Measurements from ENCODE around the gene RABL2B. TPM values are rescaled to one million over a fixed set of nuclear protein-coding genes. Genes with fewer than 3 reads are reported as not detected.

The RABL2B gene
- total RNA-seq, 1 experiment from 2014 or later, result 6.6 TPM

DNA sequence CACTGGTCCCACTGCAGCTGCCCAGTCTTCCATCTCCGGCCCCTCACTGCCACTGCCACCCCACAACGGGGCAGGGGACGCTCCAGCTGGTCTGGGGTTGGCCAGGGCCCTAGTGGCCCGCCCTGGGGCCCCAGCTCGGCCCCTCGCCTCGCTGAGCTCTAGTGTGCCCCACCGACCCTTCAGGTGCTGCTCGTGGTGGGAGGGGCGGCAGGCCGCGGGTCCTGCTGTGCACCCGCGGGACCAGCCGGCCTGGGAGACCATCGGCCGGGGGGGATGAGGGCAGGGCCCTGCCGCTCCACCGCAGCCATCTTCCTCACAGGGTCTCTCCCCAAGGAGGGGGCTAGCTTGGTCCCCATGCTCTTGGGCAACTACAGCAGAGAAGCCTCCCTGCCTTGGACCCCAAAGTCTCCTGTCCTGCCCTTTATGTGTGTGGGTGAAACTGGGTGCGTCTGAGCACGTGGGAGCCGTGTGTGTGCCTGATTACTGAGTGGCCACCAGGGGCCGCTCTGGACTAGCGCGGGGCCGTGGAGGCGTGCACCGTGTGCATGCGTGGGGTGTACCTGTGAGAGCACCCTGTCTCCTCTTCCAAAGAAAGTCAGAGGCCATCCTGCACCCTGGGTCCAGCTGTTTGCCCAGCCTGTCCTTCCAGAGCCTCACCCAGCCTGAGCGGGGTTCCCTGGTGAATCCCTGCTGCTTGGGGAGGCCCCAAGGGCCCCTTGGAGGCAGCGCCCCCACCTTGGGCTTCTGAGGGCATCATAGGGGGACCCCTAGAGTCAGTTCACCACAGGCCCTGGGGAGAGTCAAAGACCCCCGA, 51.4 kb downstream of the RABL2B start:
- peak; percentile 56 for DNase-seq
- Histone ChIP-seq H3K9me2 (replicated peaks; ENCODE audit: low read length) (no peaks in the 10 kb centered on the region), H3K27ac (ENCODE audit: low read length) (no peak overlapping the region), H2AFZ (ENCODE audit: low read length) (peak overlapping the region; percentile 75), H3K4me2 (ENCODE audit: low read length) (0 out of 2 replicates have a peak overlapping the region, but pooled peaks have one; percentile 19), H3K27me3 (ENCODE audit: low read length) (no peaks in the 10 kb centered on the region), H3K9me3 (ENCODE audit: low read length) (no peaks in the 10 kb centered on the region), H3K4me3 (ENCODE audit: low read length) (no peak overlapping the region), H3K9ac (ENCODE audit: low read length) (peak overlapping the region; percentile 42), H3K79me2 (ENCODE audit: low read length) (no peaks in the 10 kb centered on the region), H4K20me1 (ENCODE audit: low read length) (no peaks in the 10 kb centered on the region), H3K36me3 (ENCODE audit: low read depth, low read length) (no peaks in the 10 kb centered on the region), H3F3A (ENCODE audit: low read length, unreplicated experiment) (no peaks in the 10 kb centered on the region), H3K4me1 (ENCODE audit: insufficient read depth, low read length) (no peaks in the 10 kb centered on the region; the same call in 1 of the 2 replicates)
- ChIA-PET CTCF (no interaction called here), POLR2A (ENCODE audit: unreplicated experiment) (no interaction called here)
- TF ChIP-seq EZH2 (IDR thresholded peaks at IDR 0.05; ENCODE audit: low read length, unreplicated experiment) (no peak), EZH2phosphoT487 (IDR thresholded peaks at IDR 0.05; ENCODE audit: borderline replicate concordance, low read length) (no peak)
- TF ChIP-seq, protein P1, sequence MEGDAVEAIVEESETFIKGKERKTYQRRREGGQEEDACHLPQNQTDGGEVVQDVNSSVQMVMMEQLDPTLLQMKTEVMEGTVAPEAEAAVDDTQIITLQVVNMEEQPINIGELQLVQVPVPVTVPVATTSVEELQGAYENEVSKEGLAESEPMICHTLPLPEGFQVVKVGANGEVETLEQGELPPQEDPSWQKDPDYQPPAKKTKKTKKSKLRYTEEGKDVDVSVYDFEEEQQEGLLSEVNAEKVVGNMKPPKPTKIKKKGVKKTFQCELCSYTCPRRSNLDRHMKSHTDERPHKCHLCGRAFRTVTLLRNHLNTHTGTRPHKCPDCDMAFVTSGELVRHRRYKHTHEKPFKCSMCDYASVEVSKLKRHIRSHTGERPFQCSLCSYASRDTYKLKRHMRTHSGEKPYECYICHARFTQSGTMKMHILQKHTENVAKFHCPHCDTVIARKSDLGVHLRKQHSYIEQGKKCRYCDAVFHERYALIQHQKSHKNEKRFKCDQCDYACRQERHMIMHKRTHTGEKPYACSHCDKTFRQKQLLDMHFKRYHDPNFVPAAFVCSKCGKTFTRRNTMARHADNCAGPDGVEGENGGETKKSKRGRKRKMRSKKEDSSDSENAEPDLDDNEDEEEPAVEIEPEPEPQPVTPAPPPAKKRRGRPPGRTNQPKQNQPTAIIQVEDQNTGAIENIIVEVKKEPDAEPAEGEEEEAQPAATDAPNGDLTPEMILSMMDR (conservative IDR thresholded peaks at IDR 0.05; ENCODE audit: low read depth, low read length), result peak; percentile 80
- no TSS peak for BruUV-seq (replicated peaks)
- intact Hi-C loops (cut with micrococcal nuclease), result no loop called here
- peak; percentile 96 for ATAC-seq

- ATAC-seq (no peak), DNase-seq (no peak)
- no peaks in the 10 kb centered on the region; the same call in 1 of the 2 replicates for H3K4me1 ChIP-seq (ENCODE audit: insufficient read depth, low read length)
- H2AFZ ChIP-seq (ENCODE audit: low read length), result no peak overlapping the region
- H3K9me2 ChIP-seq (replicated peaks; ENCODE audit: low read length), result no peaks in the 10 kb centered on the region
- ChIA-PET CTCF (no interaction called here), POLR2A (ENCODE audit: unreplicated experiment) (no interaction called here)
- no peaks in the 10 kb centered on the region for H3K79me2 ChIP-seq (ENCODE audit: low read length)
- no peak for TF ChIP-seq EZH2phosphoT487 (IDR thresholded peaks at IDR 0.05; ENCODE audit: borderline replicate concordance, low read length)
- TF ChIP-seq, protein P1 (conservative IDR thresholded peaks at IDR 0.05; ENCODE audit: low read depth, low read length), result no peak
- TF ChIP-seq EZH2 (IDR thresholded peaks at IDR 0.05; ENCODE audit: low read length, unreplicated experiment), result no peak
- no peaks in the 10 kb centered on the region for H3K27me3 ChIP-seq (ENCODE audit: low read length)
- no TSS peak for BruUV-seq (replicated peaks)
- H3K4me3 ChIP-seq (ENCODE audit: low read length), result no peak overlapping the region
- no peaks in the 10 kb centered on the region for H3F3A ChIP-seq (ENCODE audit: low read length, unreplicated experiment)
- intact Hi-C loops (cut with micrococcal nuclease), result no loop called here
- H3K9ac ChIP-seq (ENCODE audit: low read length), result no peak overlapping the region
- H3K27ac ChIP-seq (ENCODE audit: low read length), result no peak overlapping the region
- H4K20me1 ChIP-seq (ENCODE audit: low read length), result no peaks in the 10 kb centered on the region
- no peaks in the 10 kb centered on the region for H3K36me3 ChIP-seq (ENCODE audit: low read depth, low read length)
- H3K9me3 ChIP-seq (ENCODE audit: low read length), result no peaks in the 10 kb centered on the region
- no peak overlapping the region for H3K4me2 ChIP-seq (ENCODE audit: low read length)
Measured at GRCh38 chr22:50730941-50731661, 52.3 kb downstream of the RABL2B start.
